AML-193 (cell line): ENCODE results near the gene ZFHX2.
A peak's percentile ranks its signal among the peaks of the same experiment; 100 is the strongest.

Source experiments
- DNase-seq, 2 experiments: peaks; one replicate each; lab custom pipeline; 2025; lab: John Stamatoyannopoulos, UW

ZFHX2 gene

GRCh38 chr14:23572836-23573235 lies 21.3 kb upstream of the ZFHX2 start:
- DNase-seq: no peak

- no peak for DNase-seq
These were observed 20.9 kb upstream of the ZFHX2 start for GRCh38 chr14:23572524-23572828.

GRCh38 chr14:23571701-23572523 lies 20.3 kb upstream of the ZFHX2 start:
- DNase-seq: no peak

- no peak for DNase-seq
These were observed 19.4 kb upstream of the ZFHX2 start for GRCh38 chr14:23570806-23571483.

GRCh38 chr14:23569443-23570151 lies 18.0 kb upstream of the ZFHX2 start:
- DNase-seq: no peak

GRCh38 chr14:23568600-23569331 lies 17.2 kb upstream of the ZFHX2 start:
- peak; percentile 28 to 38 for DNase-seq

- DNase-seq: no peak
These were observed 16.5 kb upstream of the ZFHX2 start for GRCh38 chr14:23568021-23568599.

- peak; percentile 81 for DNase-seq
These were observed 15.8 kb upstream of the ZFHX2 start, which contains the start of gene AP1G2 for GRCh38 chr14:23567186-23568020. AP1G2 (minus strand) TSS chr14:23567791; CDS start chr14:23567314, 477 bp downstream.

GRCh38 chr14:23566778-23567185 lies 15.2 kb upstream of the ZFHX2 start:
- peak in 1 of 2 experiments; percentile 19 for DNase-seq

GRCh38 chr14:23566112-23566777 lies 14.7 kb upstream of the ZFHX2 start:
- no peak for DNase-seq

GRCh38 chr14:23565626-23566025 lies 14.1 kb upstream of the ZFHX2 start:
- DNase-seq: no peak

GRCh38 chr14:23564876-23565275 lies 13.3 kb upstream of the ZFHX2 start:
- no peak for DNase-seq

GRCh38 chr14:23564181-23564812 lies 12.7 kb upstream of the ZFHX2 start:
- no peak for DNase-seq

- no peak for DNase-seq
These were observed 12.1 kb upstream of the ZFHX2 start for GRCh38 chr14:23563473-23564180.

- DNase-seq: peak; percentile 32 to 35
These were observed 11.4 kb upstream of the ZFHX2 start for GRCh38 chr14:23562822-23563472.

- DNase-seq: no peak
These were observed 10.6 kb upstream of the ZFHX2 start for GRCh38 chr14:23561873-23562821.

- no peak for DNase-seq
These were observed 9.7 kb upstream of the ZFHX2 start for GRCh38 chr14:23561259-23561658.
